Putamen (tissue), 1 donor: ENCODE results near the gene HBA1.
"Not testable (repeated sequence)": the region's sequence is repeated elsewhere in the genome, so short reads cannot be mapped to it uniquely, and the experiment has no call there.

Experiments used
- DNase-seq: peaks from one replicate; pipeline ENCODE4 v3.0.0-alpha.2; 2016; ENCODE audit warnings: low spot score

Gene HBA1

GRCh38 chr16:160242-160641, 16.2 kb upstream of the HBA1 start:
- DNase-seq = not testable (repeated sequence)

DNA sequence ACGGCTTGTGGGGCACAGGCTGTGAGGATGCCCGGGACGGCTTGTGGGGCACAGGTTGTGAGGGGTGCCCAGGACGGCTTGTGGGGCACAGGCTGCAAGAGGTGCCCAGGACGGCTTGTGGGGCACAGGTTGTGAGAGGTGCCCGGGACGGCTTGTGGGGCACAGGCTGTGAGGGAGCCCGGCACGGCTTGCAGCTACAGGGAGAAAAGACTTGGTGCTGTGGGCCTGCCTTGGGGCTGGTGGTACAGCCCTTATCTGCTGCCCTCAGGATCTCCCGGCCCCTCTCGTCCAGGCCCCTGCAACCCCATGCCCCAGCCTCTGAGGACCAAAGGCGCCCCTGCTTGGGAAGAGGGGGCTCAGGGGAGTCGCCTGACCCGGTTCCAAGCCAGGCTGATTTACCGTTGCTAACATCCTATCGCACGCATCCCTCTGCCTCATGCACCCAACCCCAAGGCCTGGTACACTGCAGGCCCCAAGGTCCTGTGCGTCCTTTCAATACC, 15.7 kb upstream of the HBA1 start:
- no peak for DNase-seq

DNA sequence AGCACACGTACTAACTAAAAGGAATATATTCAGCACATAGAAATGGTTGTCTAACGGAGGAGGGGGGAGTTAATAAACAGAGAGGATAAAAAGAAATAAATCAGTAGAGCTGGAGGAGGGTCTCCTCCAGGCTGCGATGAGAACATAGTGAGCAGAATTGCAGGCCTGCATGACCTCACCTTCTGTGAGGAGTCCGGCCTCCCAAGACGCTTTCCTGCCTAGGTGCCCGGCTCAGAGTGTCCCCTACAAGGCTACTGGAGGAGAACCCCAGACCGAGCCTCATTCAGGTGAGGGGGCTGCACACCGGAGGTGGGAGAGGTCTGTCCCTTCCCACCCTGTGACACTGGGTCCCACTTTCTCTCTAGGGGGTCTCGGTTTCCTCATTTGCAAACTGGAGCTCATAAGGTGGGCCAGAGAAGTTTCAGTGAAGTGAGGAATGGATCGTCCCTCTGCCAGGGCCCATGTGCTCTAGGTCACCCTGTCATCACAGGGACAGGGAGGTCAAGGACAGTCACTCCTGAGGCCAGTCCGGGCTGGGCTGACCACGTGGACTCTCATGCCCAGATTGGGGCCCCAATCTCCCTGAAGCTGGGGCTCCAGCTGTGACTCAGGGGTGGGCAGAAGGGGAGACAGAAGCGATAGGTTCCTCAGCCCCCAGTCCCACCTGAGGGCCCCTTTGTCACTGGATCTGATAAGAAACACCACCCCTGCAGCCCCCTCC, 14.0 kb upstream of the HBA1 start:
- no peak for DNase-seq

DNA sequence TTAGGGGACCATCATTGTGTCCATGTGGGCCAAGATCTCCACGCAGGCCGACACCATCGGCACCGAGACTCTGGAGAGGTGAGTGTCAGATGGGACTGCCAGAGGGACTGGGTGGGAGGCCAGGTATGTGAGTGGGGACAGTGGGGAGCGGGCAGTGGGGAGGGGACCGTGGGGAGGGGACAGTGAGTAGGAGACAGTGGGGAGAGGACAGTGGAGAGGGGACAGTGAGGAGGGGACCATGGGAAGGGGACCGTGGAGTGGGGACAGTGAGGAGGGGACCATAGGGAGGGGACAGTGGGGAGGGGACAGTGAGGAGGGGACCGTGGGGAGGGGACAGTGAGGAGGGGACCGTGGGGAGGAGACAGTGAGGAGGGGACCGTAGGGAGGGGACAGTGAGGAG, 13.3 kb upstream of the HBA1 start:
- not testable (repeated sequence) for DNase-seq

DNA sequence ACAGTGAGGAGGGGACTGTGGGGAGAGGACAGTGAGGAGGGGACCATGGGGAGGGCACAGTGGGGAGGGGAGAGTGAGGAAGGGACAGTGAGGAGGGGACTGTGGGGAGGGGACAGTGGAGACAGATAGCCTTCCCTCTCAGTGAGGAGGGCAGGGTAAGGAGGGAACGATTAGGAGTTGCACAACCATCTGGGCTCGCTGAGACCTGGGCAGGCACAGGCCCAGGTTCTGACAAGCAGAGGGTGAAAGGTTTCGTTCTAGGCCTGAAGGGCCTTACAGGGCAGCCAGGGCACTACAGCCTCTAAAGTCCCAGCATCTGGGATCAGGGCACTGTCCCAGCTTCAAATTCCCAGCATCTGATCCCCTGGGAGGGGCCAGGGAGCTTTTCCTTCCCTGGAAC, 12.8 kb upstream of the HBA1 start:
- not testable (repeated sequence) for DNase-seq

DNA sequence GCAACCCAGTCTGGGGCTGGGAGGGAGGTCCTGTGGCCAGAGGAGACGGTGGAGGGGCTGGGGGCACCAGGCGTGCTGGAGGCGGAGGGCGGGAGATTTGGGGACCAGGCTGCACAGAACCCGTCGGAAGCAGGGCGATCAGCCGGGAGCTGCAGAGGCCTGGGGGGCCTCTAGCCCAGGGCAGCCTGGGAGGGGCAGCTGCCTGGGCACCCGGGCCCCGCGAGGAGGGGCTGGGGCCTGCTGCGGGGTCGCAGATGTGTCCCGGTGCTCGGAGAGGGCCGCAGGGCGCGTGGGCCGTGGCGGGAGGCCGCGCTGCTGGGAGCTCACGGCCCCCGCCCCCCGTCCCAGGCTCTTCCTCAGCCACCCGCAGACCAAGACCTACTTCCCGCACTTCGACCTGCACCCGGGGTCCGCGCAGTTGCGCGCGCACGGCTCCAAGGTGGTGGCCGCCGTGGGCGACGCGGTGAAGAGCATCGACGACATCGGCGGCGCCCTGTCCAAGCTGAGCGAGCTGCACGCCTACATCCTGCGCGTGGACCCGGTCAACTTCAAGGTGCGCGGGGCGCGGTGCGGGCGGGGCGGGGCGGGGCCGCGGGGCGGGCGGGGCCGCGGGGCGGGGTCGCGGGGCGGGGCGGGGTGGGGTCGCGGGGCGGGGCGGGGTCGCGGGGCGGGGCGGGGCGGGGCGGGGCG, 12.2 kb upstream of the HBA1 start:
- not testable (repeated sequence) for DNase-seq

GRCh38 chr16:164827-165538, 11.5 kb upstream of the HBA1 start:
- DNase-seq = no peak

DNA sequence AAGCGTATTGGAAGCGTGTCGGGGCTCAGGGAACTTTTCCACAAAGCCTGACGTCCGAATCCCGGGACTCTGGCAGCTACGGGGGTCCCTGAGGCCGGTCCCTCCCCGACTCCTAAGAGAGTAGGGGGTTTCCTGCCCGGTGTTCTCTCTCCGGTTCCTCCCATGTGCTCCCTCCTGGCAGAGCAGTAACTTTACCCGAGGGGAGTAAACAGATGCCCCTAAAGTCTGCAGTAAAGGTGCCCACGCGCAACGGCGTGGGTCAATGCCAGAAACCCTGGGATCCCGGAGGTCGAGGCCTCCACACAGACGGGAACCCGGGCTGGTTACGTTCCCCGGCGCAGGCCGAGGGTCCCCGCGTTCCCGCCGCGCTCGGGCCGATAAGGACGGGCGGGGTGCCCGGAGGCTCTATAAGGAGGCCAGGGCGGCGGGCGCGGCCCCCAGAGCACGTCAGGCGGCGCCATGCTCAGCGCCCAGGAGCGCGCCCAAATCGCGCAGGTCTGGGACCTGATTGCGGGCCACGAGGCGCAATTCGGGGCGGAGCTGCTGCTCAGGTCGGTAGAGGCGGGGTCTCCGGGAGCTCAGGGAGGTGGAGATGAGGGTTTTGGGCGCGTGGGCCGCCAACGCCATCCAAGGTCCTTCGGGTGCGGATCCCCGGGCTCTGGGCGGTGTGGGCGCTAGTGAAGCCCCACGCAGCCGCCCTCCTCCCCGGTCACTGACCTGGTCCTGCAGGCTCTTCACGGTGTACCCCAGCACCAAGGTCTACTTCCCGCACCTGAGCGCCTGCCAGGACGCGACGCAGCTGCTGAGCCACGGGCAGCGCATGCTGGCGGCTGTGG, 10.7 kb upstream of the HBA1 start, which contains the start of gene HBM:
TSS of gene HBM (plus strand) at position 440 of the 836 bp plus-strand sequence. CDS start at position 460, 20 bp downstream.
- DNase-seq = no peak

- DNase-seq = no peak
Observed at GRCh38 chr16:166375-167121, 9.9 kb upstream of the HBA1 start.

- no peak for DNase-seq
Observed at GRCh38 chr16:167122-167690, 9.3 kb upstream of the HBA1 start.

- no peak for DNase-seq
Observed at GRCh38 chr16:168424-168823, 8.1 kb upstream of the HBA1 start.

DNA sequence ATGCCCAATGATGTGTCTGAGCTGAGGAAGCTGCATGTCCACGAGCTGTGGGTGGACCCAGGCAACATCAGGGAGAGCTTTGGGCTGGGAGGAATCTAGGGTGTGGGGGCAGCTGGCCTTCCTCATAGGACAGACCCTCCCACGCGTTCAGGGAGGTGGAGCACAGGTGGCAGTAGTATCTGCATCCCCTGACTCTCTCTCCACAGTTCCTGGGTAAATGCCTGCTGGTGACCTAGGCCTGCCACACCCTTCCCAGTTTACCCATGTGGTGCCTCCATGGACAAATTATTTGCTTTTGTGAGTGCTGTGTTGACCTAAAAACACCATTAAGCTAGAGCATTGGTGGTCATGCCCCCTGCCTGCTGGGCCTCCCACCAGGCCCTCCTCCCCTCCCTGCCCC, 7.5 kb upstream of the HBA1 start:
- no peak for DNase-seq

DNA sequence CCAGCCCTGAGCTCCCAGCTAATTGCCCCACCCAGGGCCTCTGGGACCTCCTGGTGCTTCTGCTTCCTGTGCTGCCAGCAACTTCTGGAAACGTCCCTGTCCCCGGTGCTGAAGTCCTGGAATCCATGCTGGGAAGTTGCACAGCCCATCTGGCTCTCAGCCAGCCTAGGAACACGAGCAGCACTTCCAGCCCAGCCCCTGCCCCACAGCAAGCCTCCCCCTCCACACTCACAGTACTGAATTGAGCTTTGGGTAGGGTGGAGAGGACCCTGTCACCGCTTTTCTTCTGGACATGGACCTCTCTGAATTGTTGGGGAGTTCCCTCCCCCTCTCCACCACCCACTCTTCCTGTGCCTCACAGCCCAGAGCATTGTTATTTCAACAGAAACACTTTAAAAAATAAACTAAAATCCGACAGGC, 6.4 kb upstream of the HBA1 start:
- not testable (repeated sequence) for DNase-seq

GRCh38 chr16:170788-171187, 5.7 kb upstream of the HBA1 start:
- no peak for DNase-seq

GRCh38 chr16:172374-172941, 4.0 kb upstream of the HBA1 start, which contains the start of gene HBA2:
Gene HBA2, plus strand, starts transcription at chr16:172876. Its CDS starts 37 bp downstream, at chr16:172913.
- not testable (repeated sequence) for DNase-seq

- DNase-seq = not testable (repeated sequence)
Observed at GRCh38 chr16:173211-173854, 3.1 kb upstream of the HBA1 start.

- not testable (repeated sequence) for DNase-seq
Observed at GRCh38 chr16:173928-174769, 2.3 kb upstream of the HBA1 start.
